Measurements from ENCODE around the gene BLOC1S2.

- TF ChIP-seq CTCF (conservative IDR thresholded peaks at IDR 0.05 in 1 of 2, IDR thresholded peaks at IDR 0.05 in 1 of 2; ENCODE audit: low read depth in 1 of 2, low read length in 2 of 2) = no peak
- no peak for TF ChIP-seq EZH2 (IDR thresholded peaks at IDR 0.05; ENCODE audit: low read length, missing control alignments)
These were observed at the start of gene BLOC1S2 for GRCh38 chr10:100286051-100287033.

Data from fibroblast of lung (primary cell).